ENCODE measurements around the gene HDLBP. TPM values are rescaled to one million over a fixed set of nuclear protein-coding genes. Genes with fewer than 3 reads are reported as not detected.
A peak's percentile ranks its signal among the peaks of the same experiment; 100 is the strongest.

Gene HDLBP
- total RNA-seq, 1 experiment from 2014 or later = 350 TPM

GRCh38 chr2:241225545-241225944 is 89.9 kb downstream of the HDLBP start:
- Mint-ChIP-seq H3K9me3 (ENCODE audit: unreplicated experiment) (no peaks in the 10 kb centered on the region), H3K4me3 (ENCODE audit: unreplicated experiment) (no peak overlapping the region), H3K4me1 (ENCODE audit: low read depth, unreplicated experiment) (no peaks in the 10 kb centered on the region), H3K36me3 (ENCODE audit: insufficient read depth, unreplicated experiment) (peaks cover 77% of the 10 kb centered on the region), H3K27ac (ENCODE audit: unreplicated experiment) (no peak overlapping the region), H3K27me3 (ENCODE audit: insufficient read depth, unreplicated experiment) (no peaks in the 10 kb centered on the region)
- no peak overlapping the region for H3K4me3 ChIP-seq (ENCODE audit: low read depth, low read length)
- CTCF ChIA-PET = no interaction called here
- H3K36me3 ChIP-seq (ENCODE audit: control insufficient read depth, insufficient read depth, low read length) = no peaks in the 10 kb centered on the region; the same call in 1 of the 2 replicates
- POLR2A ChIA-PET = interaction anchor here (0.5 kb wide), 1 partner anchor 1201 kb away, joined by 3 read pairs; the partner anchor contains the start of gene NDUFA10
- H3K9me3 ChIP-seq = no peaks in the 10 kb centered on the region
- H3K4me1 ChIP-seq = no peaks in the 10 kb centered on the region
- TF ChIP-seq CTCF (IDR thresholded peaks at IDR 0.05; ENCODE audit: insufficient read depth in 1 of 2, low read depth in 1 of 2, low read length in 1 of 2, severe bottlenecking in 1 of 2, unreplicated experiment in 1 of 2) = no peak
- intact Hi-C loops (cut with micrococcal nuclease; ENCODE audit: unreplicated experiment) = no loop called here
- no peak for DNase-seq
- H3K27me3 ChIP-seq (replicated peaks; ENCODE audit: control insufficient read depth, insufficient read depth, low read length) = no peaks in the 10 kb centered on the region
- BruUV-seq (replicated peaks) = no TSS peak

GRCh38 chr2:241224851-241225438 is 90.5 kb downstream of the HDLBP start:
- Mint-ChIP-seq H3K27ac (ENCODE audit: unreplicated experiment) (peak overlapping the region; percentile 79), H3K36me3 (ENCODE audit: insufficient read depth, unreplicated experiment) (peaks cover 71% of the 10 kb centered on the region), H3K9me3 (ENCODE audit: unreplicated experiment) (no peaks in the 10 kb centered on the region), H3K27me3 (ENCODE audit: insufficient read depth, unreplicated experiment) (no peaks in the 10 kb centered on the region), H3K4me3 (ENCODE audit: unreplicated experiment) (no peak overlapping the region), H3K4me1 (ENCODE audit: low read depth, unreplicated experiment) (peaks cover 2% of the 10 kb centered on the region)
- TF ChIP-seq CTCF (IDR thresholded peaks at IDR 0.05; ENCODE audit: insufficient read depth in 1 of 2, low read depth in 1 of 2, low read length in 1 of 2, severe bottlenecking in 1 of 2, unreplicated experiment in 1 of 2) = no peak
- ChIA-PET POLR2A (no interaction called here), CTCF (no interaction called here)
- H3K4me3 ChIP-seq (ENCODE audit: low read depth, low read length) = no peak overlapping the region
- no TSS peak for BruUV-seq (replicated peaks)
- no peaks in the 10 kb centered on the region; the same call in 1 of the 2 replicates for H3K36me3 ChIP-seq (ENCODE audit: control insufficient read depth, insufficient read depth, low read length)
- H3K27me3 ChIP-seq (replicated peaks; ENCODE audit: control insufficient read depth, insufficient read depth, low read length) = no peaks in the 10 kb centered on the region
- intact Hi-C loops (cut with micrococcal nuclease; ENCODE audit: unreplicated experiment) = no loop called here
- no peak for DNase-seq
- H3K9me3 ChIP-seq = no peaks in the 10 kb centered on the region
- no peaks in the 10 kb centered on the region for H3K4me1 ChIP-seq

- CTCF ChIA-PET = no interaction called here
- Mint-ChIP-seq H3K36me3 (ENCODE audit: insufficient read depth, unreplicated experiment) (peaks cover 66% of the 10 kb centered on the region), H3K4me3 (ENCODE audit: unreplicated experiment) (no peak overlapping the region), H3K9me3 (ENCODE audit: unreplicated experiment) (no peaks in the 10 kb centered on the region), H3K27ac (ENCODE audit: unreplicated experiment) (peak overlapping the region; percentile 79), H3K27me3 (ENCODE audit: insufficient read depth, unreplicated experiment) (no peaks in the 10 kb centered on the region), H3K4me1 (ENCODE audit: low read depth, unreplicated experiment) (peaks cover 9% of the 10 kb centered on the region)
- Histone ChIP-seq H3K4me3 (ENCODE audit: low read depth, low read length) (no peak overlapping the region), H3K36me3 (ENCODE audit: control insufficient read depth, insufficient read depth, low read length) (no peaks in the 10 kb centered on the region; the same call in 1 of the 2 replicates), H3K4me1 (no peaks in the 10 kb centered on the region), H3K27me3 (replicated peaks; ENCODE audit: control insufficient read depth, insufficient read depth, low read length) (no peaks in the 10 kb centered on the region), H3K9me3 (no peaks in the 10 kb centered on the region)
- TF ChIP-seq CTCF (IDR thresholded peaks at IDR 0.05; ENCODE audit: insufficient read depth in 1 of 2, low read depth in 1 of 2, low read length in 1 of 2, severe bottlenecking in 1 of 2, unreplicated experiment in 1 of 2) = no peak
- intact Hi-C loops (cut with micrococcal nuclease; ENCODE audit: unreplicated experiment) = no loop called here
- POLR2A ChIA-PET = no interaction called here
- DNase-seq = no peak
- no TSS peak for BruUV-seq (replicated peaks)
These were observed 91.2 kb downstream of the HDLBP start for GRCh38 chr2:241224018-241224850.

Data from Caco-2 (cell line).